ENCODE data around the gene SP140. TPM values are rescaled to one million over a fixed set of nuclear protein-coding genes. Genes with fewer than 3 reads are reported as not detected.

SP140 gene
- total RNA-seq, 1 donor from 2014 or later, result 0.69 TPM

DNA sequence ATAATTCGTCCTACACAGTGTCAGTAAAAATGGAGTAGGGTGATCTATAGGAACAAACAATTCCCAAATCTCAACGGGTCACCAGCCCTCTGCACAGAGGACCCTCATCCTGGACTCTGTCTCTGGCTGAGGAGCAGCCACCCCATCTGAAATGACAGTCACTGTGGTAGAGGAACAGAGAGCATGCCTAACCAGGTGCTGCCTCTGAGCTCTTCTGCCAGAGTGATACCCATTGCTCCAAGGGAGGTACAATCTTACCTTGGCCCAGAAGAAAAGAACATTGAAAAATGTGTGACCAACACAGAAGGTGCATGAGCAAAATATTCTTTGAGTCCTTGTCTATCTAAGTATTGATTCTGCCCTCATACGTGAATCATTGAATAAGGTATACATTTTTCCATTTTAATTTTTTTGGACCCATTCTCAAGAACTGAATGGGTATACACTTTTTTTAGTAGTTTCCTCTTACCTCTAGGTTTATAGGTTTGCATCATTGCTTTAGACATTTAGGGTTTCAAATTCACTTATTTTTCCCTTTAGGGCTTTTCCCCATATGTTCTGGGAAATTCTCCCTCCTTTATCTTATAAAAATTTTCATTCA is 8.7 kb downstream of the SP140 start:
- H3K27ac Mint-ChIP-seq, result no peak overlapping the region
- H3K27me3 Mint-ChIP-seq, result no peaks in the 10 kb centered on the region
- DNase-seq (ENCODE audit: low spot score, unreplicated experiment), result no peak
- no peaks in the 10 kb centered on the region for H3K4me1 Mint-ChIP-seq (ENCODE audit: low read depth)
- peaks cover 2% of the 10 kb centered on the region for H3K36me3 Mint-ChIP-seq (ENCODE audit: insufficient read depth)
- TF ChIP-seq, protein P1, sequence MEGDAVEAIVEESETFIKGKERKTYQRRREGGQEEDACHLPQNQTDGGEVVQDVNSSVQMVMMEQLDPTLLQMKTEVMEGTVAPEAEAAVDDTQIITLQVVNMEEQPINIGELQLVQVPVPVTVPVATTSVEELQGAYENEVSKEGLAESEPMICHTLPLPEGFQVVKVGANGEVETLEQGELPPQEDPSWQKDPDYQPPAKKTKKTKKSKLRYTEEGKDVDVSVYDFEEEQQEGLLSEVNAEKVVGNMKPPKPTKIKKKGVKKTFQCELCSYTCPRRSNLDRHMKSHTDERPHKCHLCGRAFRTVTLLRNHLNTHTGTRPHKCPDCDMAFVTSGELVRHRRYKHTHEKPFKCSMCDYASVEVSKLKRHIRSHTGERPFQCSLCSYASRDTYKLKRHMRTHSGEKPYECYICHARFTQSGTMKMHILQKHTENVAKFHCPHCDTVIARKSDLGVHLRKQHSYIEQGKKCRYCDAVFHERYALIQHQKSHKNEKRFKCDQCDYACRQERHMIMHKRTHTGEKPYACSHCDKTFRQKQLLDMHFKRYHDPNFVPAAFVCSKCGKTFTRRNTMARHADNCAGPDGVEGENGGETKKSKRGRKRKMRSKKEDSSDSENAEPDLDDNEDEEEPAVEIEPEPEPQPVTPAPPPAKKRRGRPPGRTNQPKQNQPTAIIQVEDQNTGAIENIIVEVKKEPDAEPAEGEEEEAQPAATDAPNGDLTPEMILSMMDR (IDR thresholded peaks at IDR 0.05; ENCODE audit: unreplicated experiment), result no peak
- H3K9me3 Mint-ChIP-seq (ENCODE audit: low read depth), result peaks cover 13% of the 10 kb centered on the region
- H3K4me3 Mint-ChIP-seq (ENCODE audit: low read depth), result no peak overlapping the region

DNA sequence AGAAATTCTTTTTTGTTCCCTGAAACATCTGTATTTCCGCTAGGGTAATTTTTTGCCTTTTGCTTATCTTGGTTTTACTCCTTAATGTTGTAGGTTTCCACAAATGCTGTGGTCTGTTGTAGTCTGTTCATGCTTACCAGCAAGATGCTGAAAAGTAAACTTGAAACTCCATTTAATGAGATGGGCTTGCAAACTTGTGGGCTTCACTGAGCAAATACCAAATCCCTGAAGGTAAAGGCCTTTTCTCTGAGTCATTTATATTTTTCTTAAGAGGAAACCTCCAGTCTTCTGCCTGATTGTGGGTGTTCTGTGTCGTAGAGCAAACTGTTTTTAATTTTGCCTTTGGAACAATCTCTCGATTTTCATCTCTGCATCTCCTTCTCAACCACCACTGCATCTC is 9.3 kb downstream of the SP140 start:
- DNase-seq (ENCODE audit: low spot score, unreplicated experiment), result no peak
- H3K36me3 Mint-ChIP-seq (ENCODE audit: insufficient read depth), result peaks cover 2% of the 10 kb centered on the region
- no peaks in the 10 kb centered on the region for H3K4me1 Mint-ChIP-seq (ENCODE audit: low read depth)
- peaks cover 13% of the 10 kb centered on the region for H3K9me3 Mint-ChIP-seq (ENCODE audit: low read depth)
- TF ChIP-seq, protein P1 (IDR thresholded peaks at IDR 0.05; ENCODE audit: unreplicated experiment), result no peak
- no peak overlapping the region for H3K27ac Mint-ChIP-seq
- H3K4me3 Mint-ChIP-seq (ENCODE audit: low read depth), result no peak overlapping the region
- H3K27me3 Mint-ChIP-seq, result no peaks in the 10 kb centered on the region

DNA sequence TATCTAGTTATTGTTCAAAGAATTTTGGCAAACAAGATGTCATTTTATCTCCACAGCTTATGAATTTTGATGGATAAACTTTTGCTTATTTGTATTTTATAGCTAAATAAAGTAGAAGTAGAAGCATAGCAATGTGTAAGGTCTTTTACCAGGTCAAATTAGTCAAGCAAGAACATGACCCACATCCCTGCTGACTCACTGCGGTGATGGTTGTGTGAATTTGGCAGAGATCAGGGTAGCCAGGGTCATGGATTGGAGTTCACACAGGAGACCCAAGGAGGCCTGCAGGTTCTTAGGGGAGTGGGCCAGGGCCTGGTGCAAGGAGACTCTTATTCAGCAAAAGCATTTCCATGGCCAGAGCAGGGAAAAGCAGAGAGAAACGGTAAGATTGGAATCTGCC is 18.7 kb downstream of the SP140 start:
- Mint-ChIP-seq H3K36me3 (ENCODE audit: insufficient read depth) (no peaks in the 10 kb centered on the region), H3K4me1 (ENCODE audit: low read depth) (no peaks in the 10 kb centered on the region)
- TF ChIP-seq, protein P1 (IDR thresholded peaks at IDR 0.05; ENCODE audit: unreplicated experiment), result no peak

DNA sequence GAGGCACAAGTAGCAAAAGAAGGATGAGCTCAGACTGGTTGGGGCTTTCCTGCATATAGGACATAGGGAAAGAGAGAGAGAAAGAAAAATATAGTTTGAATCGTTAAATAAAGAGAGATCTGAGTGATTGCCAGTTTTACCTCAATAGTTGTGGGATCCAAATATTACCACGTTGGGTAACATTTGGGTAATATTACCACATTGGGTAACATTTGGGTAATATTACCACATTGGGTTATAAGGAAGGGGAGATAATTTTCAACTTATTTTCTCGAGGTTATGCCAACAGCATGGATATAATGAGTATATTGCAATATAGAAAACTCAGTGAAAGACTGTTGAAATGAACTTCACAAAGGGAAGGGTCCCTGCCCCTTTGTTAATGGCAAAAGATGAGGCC is 20.7 kb downstream of the SP140 start:
- DNase-seq (ENCODE audit: low spot score, unreplicated experiment), result no peak
- Mint-ChIP-seq H3K27ac (no peak overlapping the region), H3K36me3 (ENCODE audit: insufficient read depth) (no peaks in the 10 kb centered on the region), H3K9me3 (ENCODE audit: low read depth) (no peaks in the 10 kb centered on the region), H3K4me1 (ENCODE audit: low read depth) (no peaks in the 10 kb centered on the region), H3K27me3 (peaks cover 14% of the 10 kb centered on the region), H3K4me3 (ENCODE audit: low read depth) (no peak overlapping the region)
- TF ChIP-seq, protein P1 (IDR thresholded peaks at IDR 0.05; ENCODE audit: unreplicated experiment), result no peak

More for the DNA sequence above, 18.7 kb downstream of the SP140 start:
- Mint-ChIP-seq H3K4me3 (ENCODE audit: low read depth) (no peak overlapping the region), H3K9me3 (ENCODE audit: low read depth) (no peaks in the 10 kb centered on the region), H3K27ac (no peak overlapping the region), H3K27me3 (peaks cover 14% of the 10 kb centered on the region)
- no peak for DNase-seq (ENCODE audit: low spot score, unreplicated experiment)

DNA sequence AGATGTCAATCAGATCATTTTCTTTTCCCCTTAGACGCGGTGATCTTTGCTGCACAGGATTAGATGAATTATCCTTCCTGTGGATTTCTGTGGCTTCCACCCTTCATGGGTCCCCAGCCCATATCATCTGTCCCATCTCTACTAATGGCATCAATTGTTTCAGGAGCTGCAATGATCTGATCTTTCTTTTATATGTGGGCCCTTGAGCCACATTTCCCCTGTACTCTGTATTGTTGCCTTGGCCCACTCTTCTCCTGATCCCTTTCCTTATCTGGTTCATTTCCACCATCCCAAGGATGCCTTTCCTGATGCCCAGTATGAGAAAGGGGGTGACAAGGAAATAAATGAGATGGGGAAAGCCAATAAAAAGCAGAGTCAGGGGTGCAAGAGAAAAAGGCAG is 24.7 kb downstream of the SP140 start:
- TF ChIP-seq, protein P1 (IDR thresholded peaks at IDR 0.05; ENCODE audit: unreplicated experiment), result no peak
- DNase-seq (ENCODE audit: low spot score, unreplicated experiment), result no peak
- Mint-ChIP-seq H3K36me3 (ENCODE audit: insufficient read depth) (no peaks in the 10 kb centered on the region), H3K9me3 (ENCODE audit: low read depth) (no peaks in the 10 kb centered on the region), H3K4me1 (ENCODE audit: low read depth) (no peaks in the 10 kb centered on the region), H3K27me3 (no peaks in the 10 kb centered on the region), H3K27ac (no peak overlapping the region), H3K4me3 (ENCODE audit: low read depth) (no peak overlapping the region)

Measured in progenitor cell of endocrine pancreas (in vitro differentiated cells).